Measurements from ENCODE around the gene MRPL27.
A peak's percentile ranks its signal among the peaks of the same experiment; 100 is the strongest.

GRCh38 chr17:50362661-50363060, 10.3 kb downstream of the MRPL27 start:
- TF ChIP-seq ZNF274 (IDR thresholded peaks at IDR 0.05; ENCODE audit: low read length) (no peak), ZNF274 (tag by site-specific recombination; IDR thresholded peaks at IDR 0.05; ENCODE audit: borderline replicate concordance) (no peak), ZNF114 (tag by site-specific recombination; IDR thresholded peaks at IDR 0.05) (no peak), ZNF394 (tag by site-specific recombination; IDR thresholded peaks at IDR 0.05; ENCODE audit: borderline replicate concordance) (peak; percentile 94), CTCF (tag by site-specific recombination; IDR thresholded peaks at IDR 0.05) (no peak), ZBTB1 (tag by site-specific recombination; IDR thresholded peaks at IDR 0.05) (no peak), ZNF792 (tag by site-specific recombination; IDR thresholded peaks at IDR 0.05) (no peak), ZBTB49 (tag by site-specific recombination; IDR thresholded peaks at IDR 0.05; ENCODE audit: low read depth) (no peak), ZNF513 (tag by site-specific recombination; IDR thresholded peaks at IDR 0.05) (no peak), PBX3 (CRISPR knock-in tag; IDR thresholded peaks at IDR 0.05) (no peak)
- TF ChIP-seq, protein P1, sequence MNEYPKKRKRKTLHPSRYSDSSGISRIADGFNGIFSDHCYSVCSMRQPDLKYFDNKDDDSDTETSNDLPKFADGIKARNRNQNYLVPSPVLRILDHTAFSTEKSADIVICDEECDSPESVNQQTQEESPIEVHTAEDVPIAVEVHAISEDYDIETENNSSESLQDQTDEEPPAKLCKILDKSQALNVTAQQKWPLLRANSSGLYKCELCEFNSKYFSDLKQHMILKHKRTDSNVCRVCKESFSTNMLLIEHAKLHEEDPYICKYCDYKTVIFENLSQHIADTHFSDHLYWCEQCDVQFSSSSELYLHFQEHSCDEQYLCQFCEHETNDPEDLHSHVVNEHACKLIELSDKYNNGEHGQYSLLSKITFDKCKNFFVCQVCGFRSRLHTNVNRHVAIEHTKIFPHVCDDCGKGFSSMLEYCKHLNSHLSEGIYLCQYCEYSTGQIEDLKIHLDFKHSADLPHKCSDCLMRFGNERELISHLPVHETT (tag by site-specific recombination; IDR thresholded peaks at IDR 0.05): no peak
- TF ChIP-seq, protein P2, sequence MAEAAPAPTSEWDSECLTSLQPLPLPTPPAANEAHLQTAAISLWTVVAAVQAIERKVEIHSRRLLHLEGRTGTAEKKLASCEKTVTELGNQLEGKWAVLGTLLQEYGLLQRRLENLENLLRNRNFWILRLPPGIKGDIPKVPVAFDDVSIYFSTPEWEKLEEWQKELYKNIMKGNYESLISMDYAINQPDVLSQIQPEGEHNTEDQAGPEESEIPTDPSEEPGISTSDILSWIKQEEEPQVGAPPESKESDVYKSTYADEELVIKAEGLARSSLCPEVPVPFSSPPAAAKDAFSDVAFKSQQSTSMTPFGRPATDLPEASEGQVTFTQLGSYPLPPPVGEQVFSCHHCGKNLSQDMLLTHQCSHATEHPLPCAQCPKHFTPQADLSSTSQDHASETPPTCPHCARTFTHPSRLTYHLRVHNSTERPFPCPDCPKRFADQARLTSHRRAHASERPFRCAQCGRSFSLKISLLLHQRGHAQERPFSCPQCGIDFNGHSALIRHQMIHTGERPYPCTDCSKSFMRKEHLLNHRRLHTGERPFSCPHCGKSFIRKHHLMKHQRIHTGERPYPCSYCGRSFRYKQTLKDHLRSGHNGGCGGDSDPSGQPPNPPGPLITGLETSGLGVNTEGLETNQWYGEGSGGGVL (tag by site-specific recombination; IDR thresholded peaks at IDR 0.05): no peak
